GM23338 (cell line): ENCODE measurements around the gene ZNF674. TPM values are rescaled to one million over a fixed set of nuclear protein-coding genes. Genes with fewer than 3 reads are reported as not detected.

Experiments used
- ATAC-seq: fragments of 200-7000 bp; cut with Tn5 transposase; 3 replicates; pipeline ENCODE4 v1.9.1; 2020
- DNase-seq: peaks from one replicate; pipeline ENCODE4 v3.0.0-alpha.2; 2015; ENCODE audit warnings: low spot score
- H2AFZ ChIP-seq: fragments of 200-600 bp; sonication (generic); 2 replicates; pipeline ENCODE4 v1.8.0; 2016; ENCODE audit warnings: antibody characterized with exemption, mild to moderate bottlenecking, moderate library complexity
- H3F3A ChIP-seq: fragments of 200-600 bp; sonication (generic); replicated peaks from 2 replicates; pipeline ENCODE4 v1.8.0; 2017; ENCODE audit warnings: antibody characterized with exemption, mixed run types, low read depth
- H3K27ac ChIP-seq: fragments of 200-600 bp; sonication (generic); 2 replicates; pipeline ENCODE4 v1.6.1; 2016; ENCODE audit warnings: low read depth
- H3K27me3 ChIP-seq: fragments of 200-600 bp; sonication (generic); 2 replicates; pipeline ENCODE4 v1.8.0; 2016; ENCODE audit warnings: mild to moderate bottlenecking, mixed run types, moderate library complexity; ENCODE audit not compliant: insufficient read depth
- H3K36me3 ChIP-seq: fragments of 200-600 bp; sonication (generic); 2 replicates; pipeline ENCODE4 v1.8.0; 2016; ENCODE audit warnings: mild to moderate bottlenecking; ENCODE audit not compliant: insufficient read depth
- H3K4me1 ChIP-seq: fragments of 200-600 bp; sonication (generic); 2 replicates; pipeline ENCODE4 v1.8.0; 2016; ENCODE audit warnings: mild to moderate bottlenecking, moderate library complexity; ENCODE audit not compliant: insufficient read depth
- H3K4me2 ChIP-seq: fragments of 200-600 bp; sonication (generic); 2 replicates; pipeline ENCODE4 v1.7.1; 2017; ENCODE audit warnings: mixed run types
- H3K4me3 ChIP-seq: fragments of 200-600 bp; sonication (generic); 2 replicates; pipeline ENCODE4 v1.6.1; 2016; ENCODE audit warnings: mixed run types
- H3K79me2 ChIP-seq: fragments of 200-600 bp; sonication (generic); replicated peaks from 2 replicates; pipeline ENCODE4 v1.8.0; 2017; ENCODE audit warnings: mild to moderate bottlenecking; ENCODE audit not compliant: insufficient read depth
- H3K9me2 ChIP-seq: fragments of 200-600 bp; sonication (generic); 2 replicates; pipeline ENCODE4 v1.8.0; 2017; ENCODE audit not compliant: insufficient read depth
- H4K20me1 ChIP-seq: fragments of 200-600 bp; sonication (generic); replicated peaks from 2 replicates; pipeline ENCODE4 v1.8.0; 2017; ENCODE audit warnings: mild to moderate bottlenecking; ENCODE audit not compliant: insufficient read depth
- H3K27ac Mint-ChIP-seq: 2 replicates; pipeline ENCODE4 v1.8.0; 2020; ENCODE audit warnings: inconsistent platforms, mild to moderate bottlenecking, moderate library complexity, mixed read lengths
- H3K27me3 Mint-ChIP-seq: 3 replicates; pipeline ENCODE4 v1.8.0; 2022; ENCODE audit warnings: low read depth, mild to moderate bottlenecking, moderate library complexity, mixed read lengths, inconsistent platforms; ENCODE audit not compliant: insufficient read depth, poor library complexity
- H3K36me3 Mint-ChIP-seq: 3 replicates; pipeline ENCODE4 v1.8.0; 2021; ENCODE audit warnings: low read depth, mild to moderate bottlenecking, inconsistent platforms, moderate library complexity, mixed read lengths
- H3K4me1 Mint-ChIP-seq: 3 replicates; pipeline ENCODE4 v1.8.0; 2020; ENCODE audit warnings: mild to moderate bottlenecking, inconsistent platforms, mixed read lengths
- H3K4me3 Mint-ChIP-seq: 3 replicates; pipeline ENCODE4 v1.8.0; 2021; ENCODE audit warnings: moderate library complexity, mild to moderate bottlenecking, inconsistent platforms, mixed read lengths
- H3K9me3 Mint-ChIP-seq: 3 replicates; pipeline ENCODE4 v1.8.0; 2020; ENCODE audit warnings: moderate library complexity, mild to moderate bottlenecking, inconsistent platforms, mixed read lengths
- CREB1 ChIP-seq: fragments of 250-450 bp; sonication (Bioruptor Pico); IDR thresholded peaks from 2 replicates; pipeline ENCODE4 v1.5.0; 2020; ENCODE audit warnings: low read depth, mild to moderate bottlenecking, moderate library complexity
- CTCF ChIP-seq, 2 experiments: fragments of 200-600 bp in 1 of 2; sonication (generic) in 1 of 2; conservative IDR thresholded peaks; 2 replicates each; pipeline versions ENCODE4 v1.5.1 to v1.6.1; 2016 to 2017; ENCODE audit warnings: antibody characterized with exemption in 2 of 2, low read depth in 2 of 2, mild to moderate bottlenecking in 2 of 2, moderate library complexity in 1 of 2
- ETS1 ChIP-seq: IDR thresholded peaks from 2 replicates; pipeline ENCODE4 v1.6.1; 2016; ENCODE audit warnings: antibody characterized with exemption
- EZH2phosphoT487 ChIP-seq: fragments of 200-600 bp; sonication (generic); IDR thresholded peaks from one replicate; pipeline ENCODE4 v1.8.1; 2018; ENCODE audit warnings: antibody characterized with exemption; ENCODE audit not compliant: unreplicated experiment
- POLR2AphosphoS5 ChIP-seq: IDR thresholded peaks from 2 replicates; pipeline ENCODE4 v1.6.1; 2016; ENCODE audit warnings: antibody characterized with exemption, low read depth
- REST ChIP-seq: IDR thresholded peaks from one replicate; pipeline ENCODE4 v1.6.1; 2018; ENCODE audit warnings: antibody characterized with exemption; ENCODE audit not compliant: unreplicated experiment
- STAT1 ChIP-seq: IDR thresholded peaks from one replicate; pipeline ENCODE4 v1.6.1; 2016; ENCODE audit warnings: antibody characterized with exemption; ENCODE audit not compliant: unreplicated experiment
- ZNF462 ChIP-seq: fragments of 250-450 bp; sonication (Bioruptor Pico); IDR thresholded peaks from 2 replicates; pipeline ENCODE4 v1.5.0; 2020; ENCODE audit warnings: mild to moderate bottlenecking, moderate library complexity
- polyA plus RNA-seq: library from polyadenylated mRNA; unstranded; fragments of >200 nt; fragmentation: Nextera tagmentation; extraction: Ambion mirVana; gene quantifications from 2 replicates; pipeline ENCODE4 v1.2.1, GENCODE V29; 2016
- total RNA-seq: library from RNA; depleted of rRNA; stranded (reverse); fragments of >200 nt; shearing (Covaris generic); gene quantifications from 2 replicates; pipeline ENCODE4 v1.2.3, GENCODE V29; 2014

The ZNF674 gene
- total and polyA plus RNA-seq, 2 experiments from 2014 or later = 3.0 to 5.5 TPM

- no peak overlapping the region for H3K27ac ChIP-seq
- no peaks in the 10 kb centered on the region for H3K4me1 ChIP-seq
- H3K27me3 ChIP-seq = no peaks in the 10 kb centered on the region
- Mint-ChIP-seq H3K27ac (no peak overlapping the region), H3K9me3 (no peaks in the 10 kb centered on the region), H3K4me3 (no peak overlapping the region), H3K27me3 (peaks cover 3% of the 10 kb centered on the region), H3K36me3 (peaks cover 45% of the 10 kb centered on the region), H3K4me1 (peaks cover 6% of the 10 kb centered on the region)
- 0 out of 2 replicates have a peak, but pooled peaks cover 5% of the 10 kb centered on the region for H3K36me3 ChIP-seq
- H3K4me3 ChIP-seq = no peak overlapping the region
- no peaks in the 10 kb centered on the region for H3F3A ChIP-seq
- ATAC-seq (no peak), DNase-seq (no peak)
- no peaks in the 10 kb centered on the region for H4K20me1 ChIP-seq
- no peak overlapping the region for H3K4me2 ChIP-seq
- H3K9me2 ChIP-seq = no peaks in the 10 kb centered on the region
- no peak overlapping the region for H2AFZ ChIP-seq
- no peaks in the 10 kb centered on the region for H3K79me2 ChIP-seq
- TF ChIP-seq CTCF (conservative IDR thresholded peaks at IDR 0.05; ENCODE audit: low read depth in 2 of 2) (no peak), REST (no peak), POLR2AphosphoS5 (no peak), ETS1 (no peak), CREB1 (CRISPR knock-in tag) (no peak), STAT1 (no peak), EZH2phosphoT487 (no peak), ZNF462 (CRISPR knock-in tag) (no peak)
These were observed 80.0 kb downstream of the ZNF674 start for GRCh38 chrX:46465203-46465602.
